HepG2 (cell line): Measurements from ENCODE around the gene NFILZ. TPM values are rescaled to one million over a fixed set of nuclear protein-coding genes. Genes with fewer than 3 reads are reported as not detected.
A peak's percentile ranks its signal among the peaks of the same experiment; 100 is the strongest.

ENCODE experiments used
- CC2D1A ChIP-seq: sonication (generic); formaldehyde crosslinking; IDR thresholded peaks from 2 replicates; pipeline ENCODE4 v1.8.1; 2023; ENCODE audit warnings: mild to moderate bottlenecking, missing genetic modification reagents
- CHD4 ChIP-seq: fragments of 200-600 bp; sonication (generic); IDR thresholded peaks from 2 replicates; pipeline ENCODE4 v1.7.0; 2017; ENCODE audit warnings: mild to moderate bottlenecking, low read length, borderline replicate concordance
- HNF4G ChIP-seq, 2 experiments: sonication (generic) in 1 of 2; formaldehyde crosslinking in 1 of 2; IDR thresholded peaks; 2 replicates each; pipeline versions ENCODE4 v1.4.0 to v1.6.1; 2011 to 2020; ENCODE audit warnings: borderline replicate concordance in 2 of 2, low read depth in 2 of 2, mild to moderate bottlenecking in 2 of 2, low read length in 1 of 2, missing genetic modification reagents in 1 of 2, moderate library complexity in 1 of 2
- MAZ ChIP-seq, 2 experiments: sonication (generic) in 1 of 2; formaldehyde crosslinking in 1 of 2; IDR thresholded peaks; 2 replicates each; pipeline versions ENCODE4 v1.5.0 to v1.6.1; 2012 to 2020; ENCODE audit warnings: low read depth in 2 of 2, mild to moderate bottlenecking in 2 of 2, borderline replicate concordance in 1 of 2, improper control_type of control experiment in 1 of 2, low read length in 1 of 2, missing genetic modification reagents in 1 of 2, moderate library complexity in 1 of 2
- MED8 ChIP-seq: sonication (generic); formaldehyde crosslinking; IDR thresholded peaks from 2 replicates; pipeline ENCODE4 v1.8.1; 2023; ENCODE audit warnings: mild to moderate bottlenecking, missing genetic modification reagents; ENCODE audit not compliant: insufficient replicate concordance
- NFE2 ChIP-seq: sonication (generic); formaldehyde crosslinking; IDR thresholded peaks from 2 replicates; pipeline ENCODE4 v1.4.0; 2020; ENCODE audit warnings: missing genetic modification reagents
- SOX6 ChIP-seq, 2 experiments: fragments of 450-650 bp in 1 of 2; sonication (generic) in 1 of 2; formaldehyde crosslinking in 1 of 2; IDR thresholded peaks; 2 replicates each; pipeline versions ENCODE4 v1.4.0 to v1.6.1; 2017 to 2020; ENCODE audit warnings: antibody characterized with exemption in 1 of 2, mild to moderate bottlenecking in 1 of 2, missing genetic modification reagents in 1 of 2
- YY1 ChIP-seq: IDR thresholded peaks from 2 replicates; pipeline ENCODE4 v1.6.1; 2011; ENCODE audit warnings: low read length, low read depth, moderate library complexity, mild to moderate bottlenecking; ENCODE audit not compliant: insufficient read depth, insufficient replicate concordance
- ZGPAT ChIP-seq: IDR thresholded peaks from 2 replicates; pipeline ENCODE4 v1.6.1; 2016; ENCODE audit warnings: mild to moderate bottlenecking
- ZNF563 ChIP-seq: sonication (generic); formaldehyde crosslinking; IDR thresholded peaks from 2 replicates; pipeline ENCODE4 v1.8.0; 2022; ENCODE audit warnings: mild to moderate bottlenecking, moderate library complexity, missing genetic modification reagents
- ZNF576 ChIP-seq: sonication (generic); formaldehyde crosslinking; IDR thresholded peaks from 2 replicates; pipeline ENCODE4 v1.4.0; 2020; ENCODE audit warnings: mild to moderate bottlenecking, missing genetic modification reagents
- ZNF615 ChIP-seq: sonication (generic); formaldehyde crosslinking; IDR thresholded peaks from 2 replicates; pipeline ENCODE4 v1.5.0; 2020; ENCODE audit warnings: mild to moderate bottlenecking, missing genetic modification reagents, borderline replicate concordance
- polyA plus RNA-seq, 8 experiments: library from polyadenylated mRNA; depleted of rRNA in 3 of 8; stranded (reverse) in 7 of 8; unstranded in 1 of 8; fragments of >200 nt; fragmentation: Illumina TruSeq in 4 of 8; extraction: Trizol in 4 of 8; gene quantifications; 2 replicates each; pipeline versions ENCODE4 v1.2.1 to v1.2.3, GENCODE V29; 2011 to 2016; ENCODE audit warnings: low read depth in 4 of 8, missing spikeins in 1 of 8, mixed read lengths in 1 of 8; ENCODE audit not compliant: insufficient read depth in 1 of 8
- total RNA-seq, 5 experiments: library from RNA; depleted of rRNA; stranded (reverse); fragments of >200 nt; fragmentation: Illumina TruSeq; extraction: Trizol; gene quantifications; 2 replicates each; pipeline ENCODE4 v1.2.3, GENCODE V29; 2016; ENCODE audit warnings: low read depth in 1 of 5

NFILZ gene
- total and polyA plus RNA-seq, 2 of the 13 experiments (the other 11 are each of a cell fraction or from before 2014, with no cell fraction given) = not detected

GRCh38 chr19:8611391-8611876 lies 19.0 kb upstream of the NFILZ start (continued):
- TF ChIP-seq HNF4G (IDR thresholded peaks at IDR 0.05; ENCODE audit: borderline replicate concordance, low read depth, low read length) (no peak), HNF4G (CRISPR knock-in tag; IDR thresholded peaks at IDR 0.05; ENCODE audit: borderline replicate concordance, low read depth) (no peak), MED8 (CRISPR knock-in tag) (no peak), SOX6 (IDR thresholded peaks at IDR 0.05) (no peak), SOX6 (CRISPR knock-in tag; IDR thresholded peaks at IDR 0.05) (no peak), CHD4 (peak; percentile 45; the same call in 1 of the 2 replicates), ZGPAT (CRISPR knock-in tag) (no peak), ZNF563 (no peak), YY1 (no peak), CC2D1A (CRISPR knock-in tag) (no peak), MAZ (IDR thresholded peaks at IDR 0.05; ENCODE audit: borderline replicate concordance, low read depth, low read length) (no peak), MAZ (CRISPR knock-in tag; IDR thresholded peaks at IDR 0.05; ENCODE audit: low read depth) (no peak), ZNF615 (CRISPR knock-in tag) (no peak), ZNF576 (CRISPR knock-in tag) (no peak), NFE2 (CRISPR knock-in tag) (no peak)
- TF ChIP-seq, all 625 proteins: peak for 4
